GM18511 (cell line): Measurements from ENCODE around the gene HIKESHI.
A peak's percentile ranks its signal among the peaks of the same experiment; 100 is the strongest.
"Not testable (repeated sequence)": the region's sequence is repeated elsewhere in the genome, so short reads cannot be mapped to it uniquely, and the experiment has no call there.

Experiments used
- ATAC-seq: cut with Tn5 transposase; IDR thresholded peaks from one replicate; pipeline ENCODE4 v1.9.1; 2021; ENCODE audit warnings: mild to moderate bottlenecking, moderate library complexity; ENCODE audit not compliant: unreplicated experiment

Gene HIKESHI

GRCh38 chr11:86292912-86293616 lies 9.0 kb upstream of the HIKESHI start:
- peak; percentile 72 for ATAC-seq

GRCh38 chr11:86294026-86294425 lies 8.0 kb upstream of the HIKESHI start:
- ATAC-seq, result no peak

GRCh38 chr11:86301742-86302091 lies 323 bp upstream of the HIKESHI start:
- ATAC-seq, result peak; percentile 35

DNA sequence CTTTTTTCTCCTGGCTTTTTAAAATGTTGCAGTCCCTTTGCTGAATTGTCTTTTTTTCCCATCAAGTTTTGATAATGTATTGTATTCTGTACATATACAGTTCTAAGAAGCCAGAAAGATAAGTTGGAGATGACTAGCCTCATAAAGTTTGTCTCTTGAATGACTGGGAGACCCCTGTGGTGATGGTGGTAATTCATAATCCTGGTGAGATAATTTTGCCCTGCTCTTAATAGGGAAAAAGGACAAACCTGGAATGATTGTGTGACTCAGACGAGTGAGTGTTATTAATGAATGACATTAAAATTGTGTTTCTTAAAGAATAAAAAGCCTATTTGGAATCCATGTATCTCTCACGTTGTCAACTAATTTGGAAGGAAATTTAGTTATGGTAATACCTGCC lies 1.2 kb downstream of the HIKESHI start:
- ATAC-seq, result no peak

GRCh38 chr11:86308710-86309109 lies 6.7 kb downstream of the HIKESHI start:
- not testable (repeated sequence) for ATAC-seq

DNA sequence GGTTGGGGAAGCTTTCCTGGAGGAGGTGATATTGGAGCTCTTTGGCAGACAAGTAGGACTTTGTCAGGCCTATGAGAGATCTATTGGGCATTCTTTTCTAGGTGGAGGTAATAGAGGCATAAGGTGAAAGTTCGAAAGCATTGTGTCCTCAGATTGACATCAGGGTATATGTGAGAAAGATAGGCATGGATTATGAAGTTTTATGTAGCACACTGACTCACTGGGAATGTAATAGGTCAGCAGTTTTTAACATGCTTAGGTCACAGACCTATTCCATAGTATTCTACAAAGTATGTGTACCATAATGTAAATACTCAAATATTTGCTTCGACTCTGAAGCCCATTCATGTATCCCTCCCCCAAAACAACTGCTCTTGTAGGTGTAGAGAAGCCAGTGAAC lies 11.8 kb downstream of the HIKESHI start:
- ATAC-seq, result no peak

DNA sequence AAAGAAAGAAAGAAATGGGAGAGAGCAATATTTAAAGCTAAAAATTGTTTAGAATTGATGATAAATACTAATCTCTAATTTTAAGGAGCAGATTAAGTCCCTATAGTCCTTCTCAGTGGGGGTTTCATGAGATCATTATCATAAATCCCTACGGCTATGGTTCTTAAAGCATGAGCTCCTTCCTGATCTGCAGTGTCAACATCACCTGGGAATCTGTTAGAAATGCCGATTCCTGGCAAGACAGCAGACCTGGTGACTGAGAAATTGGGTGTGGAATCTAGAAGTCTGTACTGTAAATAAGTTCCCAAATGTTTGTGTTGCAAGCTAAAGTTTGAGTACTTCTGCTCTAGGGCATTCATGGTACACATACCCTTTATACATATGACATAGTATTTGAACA lies 12.6 kb downstream of the HIKESHI start:
- no peak for ATAC-seq

DNA sequence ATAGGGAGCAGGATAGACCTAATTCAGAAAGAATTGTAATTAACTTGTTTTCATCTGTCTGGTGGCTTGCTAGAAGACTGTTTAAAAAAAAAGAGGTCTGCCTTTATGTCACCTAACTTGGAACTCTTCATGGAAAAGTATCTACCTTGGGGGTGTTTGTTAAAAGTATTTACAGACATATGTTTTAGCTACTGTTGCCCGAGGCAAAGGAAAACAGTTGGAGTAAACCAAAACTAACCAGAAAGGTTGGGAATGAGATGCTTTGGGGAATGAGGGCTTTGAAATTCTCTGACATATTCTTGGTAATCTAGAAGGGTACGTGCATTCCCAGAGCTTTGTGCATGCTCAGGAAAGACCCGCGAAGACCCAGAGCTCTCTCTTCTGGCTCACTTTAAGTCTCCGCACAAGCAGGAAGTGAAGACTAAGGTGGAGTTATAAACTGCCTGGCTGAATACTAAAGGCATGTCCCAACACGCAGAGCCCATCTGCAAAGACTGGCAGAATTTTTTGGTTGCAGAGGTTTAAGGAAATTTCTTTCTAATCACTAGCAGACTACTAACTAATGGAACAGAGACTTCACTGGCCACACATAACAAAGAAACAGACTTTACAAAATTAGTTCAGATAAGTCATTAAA lies 33.2 kb downstream of the HIKESHI start:
- ATAC-seq, result no peak

GRCh38 chr11:86337227-86337626 lies 35.2 kb downstream of the HIKESHI start:
- no peak for ATAC-seq

DNA sequence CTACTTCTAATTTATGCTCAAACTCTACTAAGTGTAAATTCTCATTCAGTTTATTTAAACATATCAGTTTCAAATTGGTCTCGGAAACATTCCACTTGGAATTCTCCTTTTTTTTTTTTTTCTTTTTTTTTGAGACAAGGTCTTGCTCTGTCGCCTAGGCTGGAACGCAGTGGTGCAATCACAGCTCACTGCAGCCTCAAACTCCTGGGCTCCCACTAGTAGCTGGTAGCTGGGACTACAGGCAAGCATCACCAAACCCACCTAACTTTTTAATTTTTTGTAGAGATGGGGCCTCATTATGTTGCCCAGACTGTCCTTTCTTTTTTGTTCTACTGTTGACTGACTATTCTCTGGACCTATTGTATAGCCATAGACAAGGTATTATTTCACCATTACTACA lies 39.3 kb downstream of the HIKESHI start:
- ATAC-seq, result no peak

- no peak for ATAC-seq
Observed at GRCh38 chr11:86346513-86346912, 44.5 kb downstream of the HIKESHI start.

DNA sequence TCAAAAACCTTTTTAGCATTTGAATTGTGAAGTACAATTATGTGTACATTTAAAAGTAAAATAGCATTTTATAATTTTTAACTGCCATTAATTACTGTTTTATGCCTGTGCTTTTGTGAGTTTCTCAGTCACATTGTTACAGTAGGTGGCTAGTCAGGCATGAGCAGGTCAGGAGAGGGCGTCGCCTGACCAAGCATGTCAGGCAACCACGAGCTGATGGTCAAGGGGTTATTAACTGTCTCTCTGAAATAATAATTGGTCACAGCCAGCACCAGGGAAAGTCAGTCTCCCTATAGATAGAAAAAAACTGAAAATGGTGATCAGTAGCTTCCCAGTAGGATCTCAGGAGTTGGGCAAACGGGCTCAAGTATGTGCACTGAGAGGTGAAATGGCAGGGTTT lies 53.2 kb downstream of the HIKESHI start:
- ATAC-seq, result no peak

GRCh38 chr11:86357412-86357811 lies 55.4 kb downstream of the HIKESHI start:
- not testable (repeated sequence) for ATAC-seq

DNA sequence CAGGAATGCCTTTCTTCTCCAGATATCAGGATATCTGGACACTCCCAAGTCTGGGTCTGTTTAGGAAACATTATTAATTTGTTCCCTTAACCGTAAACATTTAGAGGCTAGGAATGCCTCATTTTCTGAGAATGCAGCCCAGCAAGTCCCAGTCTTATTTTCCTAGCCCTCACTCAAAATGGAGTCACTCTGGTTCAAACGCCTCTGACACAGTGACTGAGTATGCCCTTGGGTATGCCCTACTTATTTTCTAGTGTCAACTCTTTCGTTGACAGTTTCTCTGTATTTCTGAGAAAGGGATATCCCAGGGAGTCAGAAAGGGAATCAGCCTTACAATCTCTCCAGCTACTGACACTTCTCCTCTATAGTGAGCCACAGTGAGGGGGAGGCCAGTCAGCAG lies 56.7 kb downstream of the HIKESHI start:
- ATAC-seq, result no peak

DNA sequence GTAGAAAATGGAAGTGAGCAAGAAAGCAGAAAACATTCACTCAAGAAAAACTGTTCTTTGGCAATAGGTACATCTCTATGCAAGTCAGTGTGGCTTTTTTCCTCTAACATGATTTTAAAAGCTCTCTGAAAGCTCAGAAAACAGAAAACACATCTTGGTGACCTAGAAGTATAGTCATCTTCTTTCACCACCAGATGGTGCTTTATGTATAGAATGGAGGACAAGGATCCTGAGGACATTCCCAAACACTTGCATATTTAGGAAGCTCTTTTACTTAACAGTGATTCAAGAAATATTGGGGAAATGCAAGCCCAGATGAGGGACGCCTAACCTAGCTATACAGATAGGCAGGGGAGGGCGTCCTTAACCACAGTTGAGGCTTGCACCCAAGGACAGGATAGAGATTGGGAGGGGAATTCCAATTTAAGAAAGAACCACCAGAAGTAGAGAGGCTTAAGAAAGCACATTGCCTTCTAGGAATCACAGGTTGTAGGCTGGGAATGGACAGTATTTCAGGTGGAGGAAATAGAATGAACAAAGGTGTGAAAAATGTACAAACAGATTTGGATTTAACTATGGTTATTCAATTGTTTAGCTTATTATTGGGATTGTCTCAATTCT lies 58.8 kb downstream of the HIKESHI start:
- ATAC-seq, result no peak

- no peak for ATAC-seq
Observed at GRCh38 chr11:86363424-86363823, 61.4 kb downstream of the HIKESHI start.

- no peak for ATAC-seq
Observed at GRCh38 chr11:86365546-86365945, 63.5 kb downstream of the HIKESHI start.

DNA sequence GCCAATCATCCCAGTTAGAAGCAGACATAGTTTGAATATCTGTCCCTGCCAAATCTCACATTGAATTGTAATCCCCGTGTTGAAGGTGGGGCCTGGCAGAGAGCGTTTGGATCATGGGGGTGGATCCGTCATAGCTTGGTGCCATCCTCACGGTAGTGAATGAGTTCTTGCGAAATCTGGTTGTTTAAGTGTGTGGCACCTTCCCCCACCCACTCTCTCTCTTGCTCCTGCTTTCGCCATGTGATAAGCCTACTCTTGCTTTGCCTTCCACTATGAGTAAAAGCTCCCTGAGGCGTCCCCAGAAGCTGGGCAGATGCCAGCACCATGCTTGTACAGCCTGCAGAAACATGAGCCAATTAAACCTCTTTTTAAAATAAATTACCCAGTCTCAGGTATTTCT lies 67.6 kb downstream of the HIKESHI start:
- no peak for ATAC-seq

GRCh38 chr11:86370171-86370570 lies 68.1 kb downstream of the HIKESHI start:
- no peak for ATAC-seq

DNA sequence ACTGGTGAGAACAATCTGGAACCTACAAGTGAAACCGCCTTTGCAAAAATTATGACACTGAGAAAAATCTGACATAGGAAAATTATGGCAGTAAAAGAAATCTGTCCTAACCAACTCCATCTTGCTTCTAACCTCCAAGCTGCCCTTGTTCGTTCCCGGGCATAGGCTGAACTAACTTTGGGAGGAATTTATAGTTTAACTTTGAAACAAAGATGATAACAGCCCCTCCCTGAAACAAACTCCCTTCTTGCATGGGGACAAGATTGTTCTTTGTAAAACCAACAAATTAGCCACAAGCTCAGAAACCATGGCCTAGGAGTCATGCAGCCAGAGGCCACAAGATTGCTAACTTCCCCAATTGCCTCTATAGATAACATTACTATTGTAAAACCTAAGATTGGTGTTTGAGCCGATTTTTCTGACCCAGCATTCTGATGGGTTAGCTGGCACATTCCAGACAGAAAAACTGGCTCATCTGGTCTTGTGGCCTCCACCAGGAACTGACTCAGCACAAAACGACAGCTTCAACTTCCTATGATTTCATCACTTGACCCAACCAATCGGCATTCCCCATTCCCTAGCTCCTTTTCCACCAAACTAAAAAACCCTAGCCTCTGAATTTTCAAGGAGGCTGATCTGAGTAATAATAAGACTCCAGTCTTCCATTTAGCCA lies 69.0 kb downstream of the HIKESHI start:
- ATAC-seq, result no peak

- ATAC-seq, result no peak
Observed at GRCh38 chr11:86372041-86372440, 70.0 kb downstream of the HIKESHI start.

DNA sequence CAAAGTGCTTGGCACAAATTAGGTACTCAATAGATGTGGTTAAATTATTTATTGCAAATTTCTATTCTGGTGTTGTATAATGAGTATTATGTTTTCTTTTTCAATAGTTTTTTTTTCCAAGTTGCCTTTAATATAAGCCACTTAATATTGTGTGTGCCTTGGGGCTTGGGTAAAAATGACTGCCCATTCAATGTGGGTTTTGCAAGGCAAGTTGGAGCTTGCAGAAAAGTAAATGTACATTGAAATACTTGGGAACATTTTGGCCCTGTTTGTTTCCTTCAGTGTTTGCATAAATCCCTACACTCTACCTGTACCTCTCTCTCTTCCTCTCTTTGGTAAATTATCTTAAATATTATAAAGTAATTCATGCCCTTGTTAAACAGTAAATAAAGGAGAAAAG lies 70.5 kb downstream of the HIKESHI start:
- no peak for ATAC-seq
